HL-60 (cell line): Measurements from ENCODE around the gene ECEL1.
"Not testable (repeated sequence)": the region's sequence is repeated elsewhere in the genome, so short reads cannot be mapped to it uniquely, and the experiment has no call there.

Source experiments
- DNase-seq, 2 experiments: peaks; one replicate each; pipeline ENCODE4 v3.0.0-alpha.2; 2010 to 2020; ENCODE audit warnings: low read depth in 1 of 2, low spot score in 1 of 2
- H3K27ac ChIP-seq: fragments of 250-450 bp; sonication (Bioruptor Pico); replicated peaks from 2 replicates; pipeline ENCODE4 v1.5.1; 2020; ENCODE audit warnings: mild to moderate bottlenecking, moderate library complexity
- H3K27me3 ChIP-seq: fragments of 250-450 bp; sonication (Bioruptor Pico); 2 replicates; pipeline ENCODE4 v1.5.1; 2021; ENCODE audit warnings: mild to moderate bottlenecking, moderate library complexity; ENCODE audit not compliant: insufficient read depth, poor library complexity, severe bottlenecking
- H3K4me3 ChIP-seq: replicated peaks from 2 replicates; pipeline ENCODE4 v1.5.1; 2011; ENCODE audit warnings: mild to moderate bottlenecking, control low read depth, low read length; ENCODE audit not compliant: insufficient read depth
- GABPA ChIP-seq: IDR thresholded peaks from 2 replicates; pipeline ENCODE4 v1.6.1; 2012; ENCODE audit warnings: low read depth
- POLR2AphosphoS5 ChIP-seq: IDR thresholded peaks from 2 replicates; pipeline ENCODE4 v1.6.1; 2012; ENCODE audit warnings: low read depth
- SPI1 ChIP-seq: IDR thresholded peaks from 2 replicates; pipeline ENCODE4 v1.6.1; 2012; ENCODE audit warnings: low read depth, mild to moderate bottlenecking, borderline replicate concordance
- TF ChIP-seq, protein P1 (sequence below): IDR thresholded peaks from one replicate; pipeline ENCODE4 v1.5.1; 2011; ENCODE audit warnings: low read length, control low read depth, inconsistent platforms; ENCODE audit not compliant: insufficient read depth
- TF ChIP-seq, protein P2 (sequence below): IDR thresholded peaks from 2 replicates; pipeline ENCODE4 v1.6.1; 2012; ENCODE audit warnings: low read depth; ENCODE audit not compliant: insufficient replicate concordance

The ECEL1 gene

DNA sequence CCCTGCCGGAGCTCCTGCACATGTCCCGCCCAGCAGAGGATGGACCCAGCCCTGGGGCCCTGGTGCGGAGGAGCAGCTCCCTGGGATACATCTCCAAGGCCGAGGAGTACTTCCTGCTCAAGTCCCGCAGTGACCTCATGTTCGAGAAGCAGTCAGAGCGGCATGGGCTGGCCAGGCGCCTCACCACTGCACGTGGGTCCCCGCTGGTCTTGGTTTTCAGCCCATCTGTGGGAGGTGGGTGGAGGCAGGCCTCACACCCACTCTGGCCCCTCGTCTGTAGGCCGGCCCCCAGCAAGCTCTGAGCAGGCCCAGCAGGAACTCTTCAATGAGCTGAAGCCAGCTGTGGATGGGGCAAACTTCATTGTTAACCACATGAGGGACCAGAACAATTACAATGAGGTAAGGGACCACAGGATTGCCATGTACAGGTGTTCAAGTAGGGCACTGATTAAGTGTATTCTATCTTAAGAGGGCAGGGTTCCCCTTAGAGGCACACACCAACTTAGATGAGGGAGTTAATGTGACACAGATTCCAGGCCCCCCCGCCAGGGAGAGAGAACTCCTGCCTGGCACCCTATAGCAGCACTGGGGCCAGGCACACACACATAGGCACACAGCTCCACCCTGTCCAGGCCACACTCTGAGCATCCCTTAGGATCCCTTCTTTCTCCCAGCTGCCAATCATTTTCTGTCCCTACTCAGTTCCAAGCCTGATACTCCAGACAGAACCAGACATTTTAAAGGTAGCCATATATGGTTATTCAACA lies 46.5 kb upstream of the ECEL1 start:
- TF ChIP-seq GABPA, result no peak
- TF ChIP-seq, protein P1, sequence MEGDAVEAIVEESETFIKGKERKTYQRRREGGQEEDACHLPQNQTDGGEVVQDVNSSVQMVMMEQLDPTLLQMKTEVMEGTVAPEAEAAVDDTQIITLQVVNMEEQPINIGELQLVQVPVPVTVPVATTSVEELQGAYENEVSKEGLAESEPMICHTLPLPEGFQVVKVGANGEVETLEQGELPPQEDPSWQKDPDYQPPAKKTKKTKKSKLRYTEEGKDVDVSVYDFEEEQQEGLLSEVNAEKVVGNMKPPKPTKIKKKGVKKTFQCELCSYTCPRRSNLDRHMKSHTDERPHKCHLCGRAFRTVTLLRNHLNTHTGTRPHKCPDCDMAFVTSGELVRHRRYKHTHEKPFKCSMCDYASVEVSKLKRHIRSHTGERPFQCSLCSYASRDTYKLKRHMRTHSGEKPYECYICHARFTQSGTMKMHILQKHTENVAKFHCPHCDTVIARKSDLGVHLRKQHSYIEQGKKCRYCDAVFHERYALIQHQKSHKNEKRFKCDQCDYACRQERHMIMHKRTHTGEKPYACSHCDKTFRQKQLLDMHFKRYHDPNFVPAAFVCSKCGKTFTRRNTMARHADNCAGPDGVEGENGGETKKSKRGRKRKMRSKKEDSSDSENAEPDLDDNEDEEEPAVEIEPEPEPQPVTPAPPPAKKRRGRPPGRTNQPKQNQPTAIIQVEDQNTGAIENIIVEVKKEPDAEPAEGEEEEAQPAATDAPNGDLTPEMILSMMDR, result no peak
- TF ChIP-seq, protein P2, sequence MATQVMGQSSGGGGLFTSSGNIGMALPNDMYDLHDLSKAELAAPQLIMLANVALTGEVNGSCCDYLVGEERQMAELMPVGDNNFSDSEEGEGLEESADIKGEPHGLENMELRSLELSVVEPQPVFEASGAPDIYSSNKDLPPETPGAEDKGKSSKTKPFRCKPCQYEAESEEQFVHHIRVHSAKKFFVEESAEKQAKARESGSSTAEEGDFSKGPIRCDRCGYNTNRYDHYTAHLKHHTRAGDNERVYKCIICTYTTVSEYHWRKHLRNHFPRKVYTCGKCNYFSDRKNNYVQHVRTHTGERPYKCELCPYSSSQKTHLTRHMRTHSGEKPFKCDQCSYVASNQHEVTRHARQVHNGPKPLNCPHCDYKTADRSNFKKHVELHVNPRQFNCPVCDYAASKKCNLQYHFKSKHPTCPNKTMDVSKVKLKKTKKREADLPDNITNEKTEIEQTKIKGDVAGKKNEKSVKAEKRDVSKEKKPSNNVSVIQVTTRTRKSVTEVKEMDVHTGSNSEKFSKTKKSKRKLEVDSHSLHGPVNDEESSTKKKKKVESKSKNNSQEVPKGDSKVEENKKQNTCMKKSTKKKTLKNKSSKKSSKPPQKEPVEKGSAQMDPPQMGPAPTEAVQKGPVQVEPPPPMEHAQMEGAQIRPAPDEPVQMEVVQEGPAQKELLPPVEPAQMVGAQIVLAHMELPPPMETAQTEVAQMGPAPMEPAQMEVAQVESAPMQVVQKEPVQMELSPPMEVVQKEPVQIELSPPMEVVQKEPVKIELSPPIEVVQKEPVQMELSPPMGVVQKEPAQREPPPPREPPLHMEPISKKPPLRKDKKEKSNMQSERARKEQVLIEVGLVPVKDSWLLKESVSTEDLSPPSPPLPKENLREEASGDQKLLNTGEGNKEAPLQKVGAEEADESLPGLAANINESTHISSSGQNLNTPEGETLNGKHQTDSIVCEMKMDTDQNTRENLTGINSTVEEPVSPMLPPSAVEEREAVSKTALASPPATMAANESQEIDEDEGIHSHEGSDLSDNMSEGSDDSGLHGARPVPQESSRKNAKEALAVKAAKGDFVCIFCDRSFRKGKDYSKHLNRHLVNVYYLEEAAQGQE, result no peak
- no peak for TF ChIP-seq POLR2AphosphoS5
- no peak for TF ChIP-seq SPI1
- Histone ChIP-seq H3K4me3 (no peak overlapping the region), H3K27ac (no peak overlapping the region), H3K27me3 (no peaks in the 10 kb centered on the region)
- no peak for DNase-seq

DNA sequence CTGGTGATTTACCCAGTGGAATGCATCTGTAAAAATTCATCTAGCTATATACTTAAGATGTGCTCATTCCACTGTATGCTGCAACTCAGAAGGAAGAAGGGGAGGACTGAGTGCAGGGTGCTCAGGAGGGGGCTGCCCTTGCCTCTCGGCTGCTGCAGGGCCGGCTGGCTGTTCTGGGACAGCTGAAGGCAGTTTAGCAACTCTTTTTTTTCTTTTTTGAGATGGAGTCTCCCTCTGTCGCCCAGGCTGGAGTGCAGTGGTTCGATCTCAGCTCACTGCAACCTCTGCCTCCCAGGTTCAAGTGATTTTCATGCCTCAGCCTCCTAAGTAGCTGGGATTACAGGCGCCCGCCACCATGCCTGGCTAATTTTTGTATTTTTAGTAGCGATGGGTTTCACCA lies 45.2 kb upstream of the ECEL1 start:
- not testable (repeated sequence) for H3K4me3 ChIP-seq, H3K27me3 ChIP-seq, H3K27ac ChIP-seq, DNase-seq

DNA sequence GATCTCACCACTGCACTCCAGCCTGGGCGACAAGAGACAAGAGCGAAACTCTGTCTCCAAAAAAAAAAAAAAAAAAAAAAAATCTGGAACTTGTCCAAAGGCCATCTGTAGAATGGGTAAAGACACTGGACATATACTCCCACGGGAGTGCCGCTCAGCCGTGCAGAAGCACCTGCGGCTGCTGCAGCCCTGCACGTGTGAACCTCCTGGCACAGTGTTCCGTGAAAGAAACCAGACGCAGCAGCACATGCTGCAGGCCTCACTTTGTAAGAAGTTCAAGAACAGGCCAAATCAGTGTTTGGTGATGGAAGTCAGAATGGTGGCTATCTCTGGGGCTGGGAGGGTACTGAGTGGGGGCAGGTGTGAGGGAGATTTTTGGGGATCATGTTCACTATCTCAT lies 44.8 kb upstream of the ECEL1 start:
- no peak for DNase-seq
- Histone ChIP-seq H3K4me3 (no peak overlapping the region), H3K27me3 (no peaks in the 10 kb centered on the region), H3K27ac (no peak overlapping the region)
- TF ChIP-seq POLR2AphosphoS5 (no peak), SPI1 (no peak), GABPA (no peak)
- TF ChIP-seq, protein P2, result no peak
- TF ChIP-seq, protein P1, result no peak

DNA sequence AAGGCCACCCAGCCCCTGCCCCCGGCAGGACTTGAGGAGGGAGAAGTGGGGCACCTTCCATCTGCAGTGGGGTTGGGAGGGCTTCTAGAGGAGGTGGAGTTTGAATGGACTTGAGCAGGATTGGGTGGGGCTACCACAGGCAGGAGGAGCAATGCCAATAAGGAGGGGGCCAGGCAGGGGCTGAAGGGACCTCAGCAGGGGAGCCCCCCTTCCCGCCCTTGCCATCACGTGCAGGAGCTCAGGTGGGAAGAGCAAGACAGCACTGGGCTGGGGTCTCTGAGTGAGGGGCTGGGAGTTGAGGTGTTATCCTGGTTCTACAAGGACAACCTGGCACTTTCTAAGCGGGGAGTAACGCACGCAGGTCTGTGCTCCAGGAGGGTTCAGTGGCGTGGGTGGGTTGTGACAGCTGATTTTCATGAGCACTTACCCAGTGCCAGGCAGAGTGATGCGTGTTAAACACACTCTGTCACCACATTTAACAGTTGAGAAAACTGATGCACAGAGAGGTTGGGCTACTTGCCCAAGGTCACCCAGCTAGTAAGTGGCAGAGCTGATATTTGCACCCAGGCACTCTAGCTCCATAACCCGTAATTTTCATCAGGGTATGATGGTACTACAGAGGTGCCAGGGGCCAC lies 43.1 kb upstream of the ECEL1 start:
- TF ChIP-seq, protein P2, result no peak
- TF ChIP-seq, protein P1, result no peak
- no peak for TF ChIP-seq SPI1
- no peak for TF ChIP-seq GABPA
- TF ChIP-seq POLR2AphosphoS5, result no peak
- Histone ChIP-seq H3K27me3 (no peaks in the 10 kb centered on the region), H3K4me3 (no peak overlapping the region), H3K27ac (no peak overlapping the region)
- no peak for DNase-seq
